GM23338 (cell line): ENCODE results near the gene ASTN1. TPM values are rescaled to one million over a fixed set of nuclear protein-coding genes. Genes with fewer than 3 reads are reported as not detected.

Experiments
- ATAC-seq: fragments of 200-7000 bp; cut with Tn5 transposase; 3 replicates; pipeline ENCODE4 v1.9.1; 2020
- DNase-seq: peaks from one replicate; pipeline ENCODE4 v3.0.0-alpha.2; 2015; ENCODE audit warnings: low spot score
- H2AFZ ChIP-seq: fragments of 200-600 bp; sonication (generic); 2 replicates; pipeline ENCODE4 v1.8.0; 2016; ENCODE audit warnings: antibody characterized with exemption, mild to moderate bottlenecking, moderate library complexity
- H3F3A ChIP-seq: fragments of 200-600 bp; sonication (generic); replicated peaks from 2 replicates; pipeline ENCODE4 v1.8.0; 2017; ENCODE audit warnings: antibody characterized with exemption, mixed run types, low read depth
- H3K27ac ChIP-seq: fragments of 200-600 bp; sonication (generic); 2 replicates; pipeline ENCODE4 v1.6.1; 2016; ENCODE audit warnings: low read depth
- H3K27me3 ChIP-seq: fragments of 200-600 bp; sonication (generic); 2 replicates; pipeline ENCODE4 v1.8.0; 2016; ENCODE audit warnings: mild to moderate bottlenecking, mixed run types, moderate library complexity; ENCODE audit not compliant: insufficient read depth
- H3K36me3 ChIP-seq: fragments of 200-600 bp; sonication (generic); 2 replicates; pipeline ENCODE4 v1.8.0; 2016; ENCODE audit warnings: mild to moderate bottlenecking; ENCODE audit not compliant: insufficient read depth
- H3K4me1 ChIP-seq: fragments of 200-600 bp; sonication (generic); 2 replicates; pipeline ENCODE4 v1.8.0; 2016; ENCODE audit warnings: mild to moderate bottlenecking, moderate library complexity; ENCODE audit not compliant: insufficient read depth
- H3K4me2 ChIP-seq: fragments of 200-600 bp; sonication (generic); 2 replicates; pipeline ENCODE4 v1.7.1; 2017; ENCODE audit warnings: mixed run types
- H3K4me3 ChIP-seq: fragments of 200-600 bp; sonication (generic); 2 replicates; pipeline ENCODE4 v1.6.1; 2016; ENCODE audit warnings: mixed run types
- H3K79me2 ChIP-seq: fragments of 200-600 bp; sonication (generic); replicated peaks from 2 replicates; pipeline ENCODE4 v1.8.0; 2017; ENCODE audit warnings: mild to moderate bottlenecking; ENCODE audit not compliant: insufficient read depth
- H3K9me2 ChIP-seq: fragments of 200-600 bp; sonication (generic); 2 replicates; pipeline ENCODE4 v1.8.0; 2017; ENCODE audit not compliant: insufficient read depth
- H4K20me1 ChIP-seq: fragments of 200-600 bp; sonication (generic); replicated peaks from 2 replicates; pipeline ENCODE4 v1.8.0; 2017; ENCODE audit warnings: mild to moderate bottlenecking; ENCODE audit not compliant: insufficient read depth
- H3K27ac Mint-ChIP-seq: 2 replicates; pipeline ENCODE4 v1.8.0; 2020; ENCODE audit warnings: inconsistent platforms, mild to moderate bottlenecking, moderate library complexity, mixed read lengths
- H3K27me3 Mint-ChIP-seq: 3 replicates; pipeline ENCODE4 v1.8.0; 2022; ENCODE audit warnings: low read depth, mild to moderate bottlenecking, moderate library complexity, mixed read lengths, inconsistent platforms; ENCODE audit not compliant: insufficient read depth, poor library complexity
- H3K36me3 Mint-ChIP-seq: 3 replicates; pipeline ENCODE4 v1.8.0; 2021; ENCODE audit warnings: low read depth, mild to moderate bottlenecking, inconsistent platforms, moderate library complexity, mixed read lengths
- H3K4me1 Mint-ChIP-seq: 3 replicates; pipeline ENCODE4 v1.8.0; 2020; ENCODE audit warnings: mild to moderate bottlenecking, inconsistent platforms, mixed read lengths
- H3K4me3 Mint-ChIP-seq: 3 replicates; pipeline ENCODE4 v1.8.0; 2021; ENCODE audit warnings: moderate library complexity, mild to moderate bottlenecking, inconsistent platforms, mixed read lengths
- H3K9me3 Mint-ChIP-seq: 3 replicates; pipeline ENCODE4 v1.8.0; 2020; ENCODE audit warnings: moderate library complexity, mild to moderate bottlenecking, inconsistent platforms, mixed read lengths
- CTCF ChIP-seq, 2 experiments: fragments of 200-600 bp in 1 of 2; sonication (generic) in 1 of 2; conservative IDR thresholded peaks; 2 replicates each; pipeline versions ENCODE4 v1.5.1 to v1.6.1; 2016 to 2017; ENCODE audit warnings: antibody characterized with exemption in 2 of 2, low read depth in 2 of 2, mild to moderate bottlenecking in 2 of 2, moderate library complexity in 1 of 2
- EZH2phosphoT487 ChIP-seq: fragments of 200-600 bp; sonication (generic); IDR thresholded peaks from one replicate; pipeline ENCODE4 v1.8.1; 2018; ENCODE audit warnings: antibody characterized with exemption; ENCODE audit not compliant: unreplicated experiment
- JUNB ChIP-seq: IDR thresholded peaks from one replicate; pipeline ENCODE4 v1.6.1; 2016; ENCODE audit warnings: antibody characterized with exemption; ENCODE audit not compliant: unreplicated experiment
- NANOG ChIP-seq: IDR thresholded peaks from 2 replicates; pipeline ENCODE4 v1.6.1; 2016; ENCODE audit warnings: antibody characterized with exemption, borderline replicate concordance
- POLR2AphosphoS5 ChIP-seq: IDR thresholded peaks from 2 replicates; pipeline ENCODE4 v1.6.1; 2016; ENCODE audit warnings: antibody characterized with exemption, low read depth
- REST ChIP-seq: IDR thresholded peaks from one replicate; pipeline ENCODE4 v1.6.1; 2018; ENCODE audit warnings: antibody characterized with exemption; ENCODE audit not compliant: unreplicated experiment
- ZNF114 ChIP-seq: fragments of 250-450 bp; sonication (Bioruptor Pico); IDR thresholded peaks from 2 replicates; pipeline ENCODE4 v1.5.0; 2020; ENCODE audit warnings: mild to moderate bottlenecking, moderate library complexity
- ZNF331 ChIP-seq: fragments of 250-450 bp; sonication (Bioruptor Pico); IDR thresholded peaks from 2 replicates; pipeline ENCODE4 v1.5.0; 2020; ENCODE audit warnings: low read depth, mild to moderate bottlenecking, moderate library complexity
- ZNF462 ChIP-seq: fragments of 250-450 bp; sonication (Bioruptor Pico); IDR thresholded peaks from 2 replicates; pipeline ENCODE4 v1.5.0; 2020; ENCODE audit warnings: mild to moderate bottlenecking, moderate library complexity
- polyA plus RNA-seq: library from polyadenylated mRNA; unstranded; fragments of >200 nt; fragmentation: Nextera tagmentation; extraction: Ambion mirVana; gene quantifications from 2 replicates; pipeline ENCODE4 v1.2.1, GENCODE V29; 2016
- total RNA-seq: library from RNA; depleted of rRNA; stranded (reverse); fragments of >200 nt; shearing (Covaris generic); gene quantifications from 2 replicates; pipeline ENCODE4 v1.2.3, GENCODE V29; 2014

ASTN1 gene
- total and polyA plus RNA-seq, 2 experiments from 2014 or later = 2.0 to 5.2 TPM

GRCh38 chr1:176866011-176866714, 298.3 kb downstream of the ASTN1 start:
- Mint-ChIP-seq H3K4me3 (no peak overlapping the region), H3K36me3 (no peaks in the 10 kb centered on the region; the same call in 1 of the 3 replicates), H3K27ac (peak overlapping the region; percentile 23; the same call in 1 of the 2 replicates), H3K4me1 (peaks cover 8% of the 10 kb centered on the region; the same call in 2 of the 3 replicates), H3K9me3 (no peaks in the 10 kb centered on the region), H3K27me3 (peaks cover 2% of the 10 kb centered on the region)
- ATAC-seq (no peak), DNase-seq (peak; percentile 11)
- H2AFZ ChIP-seq = no peak overlapping the region
- H4K20me1 ChIP-seq = no peaks in the 10 kb centered on the region
- peaks cover 3% of the 10 kb centered on the region; the same call in 1 of the 2 replicates for H3K9me2 ChIP-seq
- no peaks in the 10 kb centered on the region for H3K4me1 ChIP-seq
- no peaks in the 10 kb centered on the region for H3F3A ChIP-seq
- H3K4me3 ChIP-seq = no peak overlapping the region
- H3K79me2 ChIP-seq = no peaks in the 10 kb centered on the region
- no peak overlapping the region for H3K27ac ChIP-seq
- no peak for TF ChIP-seq NANOG
- no peaks in the 10 kb centered on the region for H3K36me3 ChIP-seq
- no peak overlapping the region for H3K4me2 ChIP-seq
- H3K27me3 ChIP-seq = no peaks in the 10 kb centered on the region

- Histone ChIP-seq H2AFZ (no peak overlapping the region), H3K4me2 (no peak overlapping the region), H3K27ac (no peak overlapping the region), H4K20me1 (no peaks in the 10 kb centered on the region), H3K27me3 (no peaks in the 10 kb centered on the region), H3K9me2 (peaks cover 3% of the 10 kb centered on the region; the same call in 1 of the 2 replicates), H3F3A (no peaks in the 10 kb centered on the region), H3K79me2 (no peaks in the 10 kb centered on the region), H3K36me3 (no peaks in the 10 kb centered on the region), H3K4me1 (no peaks in the 10 kb centered on the region), H3K4me3 (no peak overlapping the region)
- Mint-ChIP-seq H3K27ac (no peak overlapping the region), H3K36me3 (no peaks in the 10 kb centered on the region; the same call in 1 of the 3 replicates), H3K4me1 (peaks cover 8% of the 10 kb centered on the region; the same call in 2 of the 3 replicates), H3K27me3 (peaks cover 2% of the 10 kb centered on the region), H3K4me3 (no peak overlapping the region), H3K9me3 (no peaks in the 10 kb centered on the region)
- ATAC-seq (no peak), DNase-seq (no peak)
- TF ChIP-seq EZH2phosphoT487 = no peak
- TF ChIP-seq REST = no peak
- no peak for TF ChIP-seq ZNF114
- no peak for TF ChIP-seq NANOG
- TF ChIP-seq JUNB = no peak
- no peak for TF ChIP-seq ZNF331
- no peak for TF ChIP-seq POLR2AphosphoS5
- TF ChIP-seq CTCF (conservative IDR thresholded peaks at IDR 0.05; ENCODE audit: low read depth in 2 of 2) = no peak
- TF ChIP-seq ZNF462 (CRISPR knock-in tag) = no peak
Measured at GRCh38 chr1:176864211-176864610, 300.3 kb downstream of the ASTN1 start.
